ENCODE measurements around the gene RIPOR1. TPM values are rescaled to one million over a fixed set of nuclear protein-coding genes. Genes with fewer than 3 reads are reported as not detected.
"Not testable (repeated sequence)": the region's sequence is repeated elsewhere in the genome, so short reads cannot be mapped to it uniquely, and the experiment has no call there.

The RIPOR1 gene
- total RNA-seq, 1 donor: 25.5 TPM

- DNase-seq (ENCODE audit: low read depth): peak; percentile 48
Observed at GRCh38 chr16:67528870-67529581, 397 bp downstream of the RIPOR1 start.

GRCh38 chr16:67529582-67530012 lies 968 bp downstream of the RIPOR1 start:
- peak overlapping the region; percentile 82 for H3K4me3 ChIP-seq (ENCODE audit: low read depth, low read length)
- no peak for TF ChIP-seq CTCF (IDR thresholded peaks at IDR 0.05; ENCODE audit: insufficient read depth, low read depth, low read length)
- no peak for DNase-seq (ENCODE audit: low read depth)

More at GRCh38 chr16:67528870-67529581, 397 bp downstream of the RIPOR1 start:
- H3K4me3 ChIP-seq (ENCODE audit: low read depth, low read length): peak overlapping the region; percentile 82
- TF ChIP-seq CTCF (IDR thresholded peaks at IDR 0.05; ENCODE audit: insufficient read depth, low read depth, low read length): no peak

GRCh38 chr16:67530013-67530939 lies 1.6 kb downstream of the RIPOR1 start:
- DNase-seq (ENCODE audit: low read depth): peak; percentile 77
- H3K4me3 ChIP-seq (ENCODE audit: low read depth, low read length): peak overlapping the region; percentile 82
- TF ChIP-seq CTCF (IDR thresholded peaks at IDR 0.05; ENCODE audit: insufficient read depth, low read depth, low read length): no peak

GRCh38 chr16:67531247-67531646 lies 2.6 kb downstream of the RIPOR1 start:
- no peak for DNase-seq (ENCODE audit: low read depth)
- no peak for TF ChIP-seq CTCF (IDR thresholded peaks at IDR 0.05; ENCODE audit: insufficient read depth, low read depth, low read length)
- H3K4me3 ChIP-seq (ENCODE audit: low read depth, low read length): no peak overlapping the region

- TF ChIP-seq CTCF (IDR thresholded peaks at IDR 0.05; ENCODE audit: insufficient read depth, low read depth, low read length): no peak
- no peak for DNase-seq (ENCODE audit: low read depth)
- H3K4me3 ChIP-seq (ENCODE audit: low read depth, low read length): no peak overlapping the region
Observed at GRCh38 chr16:67533024-67533560, 4.5 kb downstream of the RIPOR1 start.

GRCh38 chr16:67533987-67534386 lies 5.4 kb downstream of the RIPOR1 start:
- DNase-seq (ENCODE audit: low read depth); H3K4me3 ChIP-seq (ENCODE audit: low read depth, low read length): not testable (repeated sequence)

GRCh38 chr16:67534431-67534830 lies 5.8 kb downstream of the RIPOR1 start:
- TF ChIP-seq CTCF (IDR thresholded peaks at IDR 0.05; ENCODE audit: insufficient read depth, low read depth, low read length): no peak
- H3K4me3 ChIP-seq (ENCODE audit: low read depth, low read length): no peak overlapping the region
- no peak for DNase-seq (ENCODE audit: low read depth)
